Uterus (tissue), 2 donors: Measurements from ENCODE around the gene TEN1.

Experiments used
- POLR2A ChIP-seq, 2 donors: fragments of 450-650 bp; IDR thresholded peaks; one replicate each; pipeline ENCODE4 v1.6.1; 2016; ENCODE audit warnings: antibody characterized with exemption in 2 of 2, mild to moderate bottlenecking in 1 of 2, moderate library complexity in 1 of 2
- TF ChIP-seq, protein P1 (sequence below), 4 experiments: fragments of 200-600 bp in 2 of 4; fragments of 450-650 bp in 2 of 4; sonication (generic) in 2 of 4; IDR thresholded peaks; one replicate each; pipeline ENCODE4 v1.5.1; 2016 to 2019; ENCODE audit warnings: antibody characterized with exemption in 4 of 4, mild to moderate bottlenecking in 2 of 4, moderate library complexity in 1 of 4

DNA sequence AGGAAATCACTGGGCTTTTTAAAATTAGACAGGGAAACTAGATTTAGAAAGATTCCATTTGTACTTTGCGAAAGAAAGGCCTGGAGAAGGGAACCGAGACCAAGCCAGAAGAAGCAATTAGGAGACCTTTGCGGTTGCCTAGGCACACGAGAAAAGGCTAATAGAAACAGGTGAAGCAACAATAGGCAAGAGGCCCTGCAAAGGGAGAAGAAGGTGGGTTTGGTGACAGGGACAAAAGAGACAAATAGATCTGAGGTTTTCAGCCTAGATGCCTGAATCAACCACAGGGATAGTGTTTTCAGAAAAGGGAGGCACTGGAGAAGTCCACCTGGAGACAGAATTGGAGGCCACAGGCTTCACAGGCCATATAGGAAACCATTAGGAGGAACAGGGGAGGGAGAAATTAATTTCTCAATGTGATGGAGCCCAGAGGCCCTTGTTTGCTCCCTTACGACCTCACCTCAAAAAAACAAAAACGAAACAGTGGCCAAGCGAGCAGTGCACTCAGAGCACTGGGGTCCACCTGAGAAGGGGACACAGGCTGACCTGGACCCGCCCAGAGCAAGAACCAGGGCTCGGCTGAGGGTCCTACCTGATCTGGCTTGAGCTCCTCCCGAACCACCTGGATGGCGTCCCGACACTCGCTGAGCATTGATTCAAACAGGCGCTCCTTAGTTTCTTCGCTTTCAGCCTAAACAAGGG lies 70.9 kb downstream of the TEN1 start:
- TF ChIP-seq, protein P1, sequence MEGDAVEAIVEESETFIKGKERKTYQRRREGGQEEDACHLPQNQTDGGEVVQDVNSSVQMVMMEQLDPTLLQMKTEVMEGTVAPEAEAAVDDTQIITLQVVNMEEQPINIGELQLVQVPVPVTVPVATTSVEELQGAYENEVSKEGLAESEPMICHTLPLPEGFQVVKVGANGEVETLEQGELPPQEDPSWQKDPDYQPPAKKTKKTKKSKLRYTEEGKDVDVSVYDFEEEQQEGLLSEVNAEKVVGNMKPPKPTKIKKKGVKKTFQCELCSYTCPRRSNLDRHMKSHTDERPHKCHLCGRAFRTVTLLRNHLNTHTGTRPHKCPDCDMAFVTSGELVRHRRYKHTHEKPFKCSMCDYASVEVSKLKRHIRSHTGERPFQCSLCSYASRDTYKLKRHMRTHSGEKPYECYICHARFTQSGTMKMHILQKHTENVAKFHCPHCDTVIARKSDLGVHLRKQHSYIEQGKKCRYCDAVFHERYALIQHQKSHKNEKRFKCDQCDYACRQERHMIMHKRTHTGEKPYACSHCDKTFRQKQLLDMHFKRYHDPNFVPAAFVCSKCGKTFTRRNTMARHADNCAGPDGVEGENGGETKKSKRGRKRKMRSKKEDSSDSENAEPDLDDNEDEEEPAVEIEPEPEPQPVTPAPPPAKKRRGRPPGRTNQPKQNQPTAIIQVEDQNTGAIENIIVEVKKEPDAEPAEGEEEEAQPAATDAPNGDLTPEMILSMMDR (IDR thresholded peaks at IDR 0.05), result no peak
- no peak for TF ChIP-seq POLR2A (IDR thresholded peaks at IDR 0.05)
